HepG2 (cell line): ENCODE measurements around the gene PALM. TPM values are rescaled to one million over a fixed set of nuclear protein-coding genes. Genes with fewer than 3 reads are reported as not detected.
A peak's percentile ranks its signal among the peaks of the same experiment; 100 is the strongest.

Source experiments
- ATAD3A ChIP-seq: sonication (generic); formaldehyde crosslinking; IDR thresholded peaks from 2 replicates; pipeline ENCODE4 v1.4.0; 2020; ENCODE audit warnings: missing genetic modification reagents
- CAMTA2 ChIP-seq: sonication (generic); formaldehyde crosslinking; IDR thresholded peaks from 2 replicates; pipeline ENCODE4 v1.4.0; 2020; ENCODE audit warnings: mild to moderate bottlenecking, missing genetic modification reagents, borderline replicate concordance
- FOXA1 ChIP-seq, 2 experiments: fragments of 450-650 bp in 1 of 2; sonication (generic) in 1 of 2; formaldehyde crosslinking in 1 of 2; IDR thresholded peaks; 2 replicates each; pipeline versions ENCODE4 v1.4.0 to v1.6.1; 2016 to 2020; ENCODE audit warnings: missing genetic modification reagents in 1 of 2
- NFKBIZ ChIP-seq: IDR thresholded peaks from 2 replicates; pipeline ENCODE4 v1.6.1; 2018; ENCODE audit warnings: missing genetic modification reagents, missing compliant biosample characterization
- PCBP2 ChIP-seq: fragments of 200-400 bp; formaldehyde crosslinking; optimal IDR thresholded peaks from 2 replicates; pipeline ENCODE3; 2018; ENCODE audit warnings: low read length, low read depth; ENCODE audit not compliant: poor library complexity, severe bottlenecking
- PHB2 ChIP-seq: fragments of 450-650 bp; IDR thresholded peaks from 2 replicates; pipeline ENCODE4 v1.6.1; 2018; ENCODE audit not compliant: partially characterized antibody
- RXRA ChIP-seq: sonication (generic); formaldehyde crosslinking; IDR thresholded peaks from 2 replicates; pipeline ENCODE4 v1.5.1; 2020; ENCODE audit warnings: missing genetic modification reagents
- SMC3 ChIP-seq: IDR thresholded peaks from 2 replicates; pipeline ENCODE4 v1.6.1; 2011; ENCODE audit warnings: low read length, improper control_type of control experiment
- TCF7 ChIP-seq: sonication (generic); IDR thresholded peaks from 2 replicates; pipeline ENCODE4 v1.6.1; 2016; ENCODE audit warnings: antibody characterized with exemption, low read depth
- ZBTB21 ChIP-seq: sonication (generic); formaldehyde crosslinking; IDR thresholded peaks from 2 replicates; pipeline ENCODE4 v1.4.0; 2020; ENCODE audit warnings: missing genetic modification reagents
- ZMAT3 ChIP-seq: sonication (generic); formaldehyde crosslinking; conservative IDR thresholded peaks from 2 replicates; pipeline ENCODE4 v1.7.0; 2021; ENCODE audit warnings: missing genetic modification reagents
- ZNF235 ChIP-seq: sonication (generic); formaldehyde crosslinking; IDR thresholded peaks from 2 replicates; pipeline ENCODE4 v1.8.1; 2023; ENCODE audit warnings: mild to moderate bottlenecking, missing genetic modification reagents, borderline replicate concordance
- ZNF343 ChIP-seq: sonication (generic); formaldehyde crosslinking; IDR thresholded peaks from 2 replicates; pipeline ENCODE4 v1.4.0; 2020; ENCODE audit warnings: mild to moderate bottlenecking, missing genetic modification reagents
- ZNF552 ChIP-seq: sonication (generic); formaldehyde crosslinking; IDR thresholded peaks from 2 replicates; pipeline ENCODE4 v1.9.0; 2022; ENCODE audit warnings: missing genetic modification reagents, mild to moderate bottlenecking, borderline replicate concordance
- ZNF567 ChIP-seq: sonication (generic); formaldehyde crosslinking; IDR thresholded peaks from 2 replicates; pipeline ENCODE4 v1.8.1; 2023; ENCODE audit warnings: mild to moderate bottlenecking, missing genetic modification reagents, borderline replicate concordance
- ZNF724P ChIP-seq: sonication (generic); formaldehyde crosslinking; IDR thresholded peaks from 2 replicates; pipeline ENCODE4 v1.8.0; 2022; ENCODE audit warnings: missing genetic modification reagents, borderline replicate concordance
- ZNF782 ChIP-seq: sonication (generic); formaldehyde crosslinking; IDR thresholded peaks from 2 replicates; pipeline ENCODE4 v1.4.0; 2020; ENCODE audit warnings: missing genetic modification reagents, mild to moderate bottlenecking, borderline replicate concordance
- ZZZ3 ChIP-seq: sonication (generic); formaldehyde crosslinking; IDR thresholded peaks from 2 replicates; pipeline ENCODE4 v1.4.0; 2020; ENCODE audit warnings: missing genetic modification reagents, mild to moderate bottlenecking, borderline replicate concordance
- polyA plus RNA-seq, 8 experiments: library from polyadenylated mRNA; depleted of rRNA in 3 of 8; stranded (reverse) in 7 of 8; unstranded in 1 of 8; fragments of >200 nt; fragmentation: Illumina TruSeq in 4 of 8; extraction: Trizol in 4 of 8; gene quantifications; 2 replicates each; pipeline versions ENCODE4 v1.2.1 to v1.2.3, GENCODE V29; 2011 to 2016; ENCODE audit warnings: low read depth in 4 of 8, missing spikeins in 1 of 8, mixed read lengths in 1 of 8; ENCODE audit not compliant: insufficient read depth in 1 of 8
- total RNA-seq, 5 experiments: library from RNA; depleted of rRNA; stranded (reverse); fragments of >200 nt; fragmentation: Illumina TruSeq; extraction: Trizol; gene quantifications; 2 replicates each; pipeline ENCODE4 v1.2.3, GENCODE V29; 2016; ENCODE audit warnings: low read depth in 1 of 5
- TF ChIP-seq, protein P1 (sequence below): sonication (generic); formaldehyde crosslinking; IDR thresholded peaks from 2 replicates; pipeline ENCODE4 v1.4.0; 2020; ENCODE audit warnings: missing genetic modification reagents
- TF ChIP-seq, protein P2 (sequence below): IDR thresholded peaks from 2 replicates; pipeline ENCODE4 v1.6.1; 2016; ENCODE audit warnings: missing biosample characterization, missing genetic modification reagents, low read depth
- TF ChIP-seq, protein P3 (sequence below): sonication (generic); formaldehyde crosslinking; IDR thresholded peaks from 2 replicates; pipeline ENCODE4 v1.8.1; 2023; ENCODE audit warnings: missing genetic modification reagents, inconsistent platforms, borderline replicate concordance
- TF ChIP-seq, protein P4 (sequence below): IDR thresholded peaks from 2 replicates; pipeline ENCODE4 v1.6.1; 2016; ENCODE audit warnings: missing compliant biosample characterization, missing genetic modification reagents, borderline replicate concordance
- TF ChIP-seq, protein P5 (sequence below): sonication (generic); formaldehyde crosslinking; IDR thresholded peaks from 2 replicates; pipeline ENCODE4 v1.5.0; 2020; ENCODE audit warnings: missing genetic modification reagents

The PALM gene
- total and polyA plus RNA-seq, 2 of the 13 experiments (the other 11 are each of a cell fraction or from before 2014, with no cell fraction given): 4.0 to 9.7 TPM

DNA sequence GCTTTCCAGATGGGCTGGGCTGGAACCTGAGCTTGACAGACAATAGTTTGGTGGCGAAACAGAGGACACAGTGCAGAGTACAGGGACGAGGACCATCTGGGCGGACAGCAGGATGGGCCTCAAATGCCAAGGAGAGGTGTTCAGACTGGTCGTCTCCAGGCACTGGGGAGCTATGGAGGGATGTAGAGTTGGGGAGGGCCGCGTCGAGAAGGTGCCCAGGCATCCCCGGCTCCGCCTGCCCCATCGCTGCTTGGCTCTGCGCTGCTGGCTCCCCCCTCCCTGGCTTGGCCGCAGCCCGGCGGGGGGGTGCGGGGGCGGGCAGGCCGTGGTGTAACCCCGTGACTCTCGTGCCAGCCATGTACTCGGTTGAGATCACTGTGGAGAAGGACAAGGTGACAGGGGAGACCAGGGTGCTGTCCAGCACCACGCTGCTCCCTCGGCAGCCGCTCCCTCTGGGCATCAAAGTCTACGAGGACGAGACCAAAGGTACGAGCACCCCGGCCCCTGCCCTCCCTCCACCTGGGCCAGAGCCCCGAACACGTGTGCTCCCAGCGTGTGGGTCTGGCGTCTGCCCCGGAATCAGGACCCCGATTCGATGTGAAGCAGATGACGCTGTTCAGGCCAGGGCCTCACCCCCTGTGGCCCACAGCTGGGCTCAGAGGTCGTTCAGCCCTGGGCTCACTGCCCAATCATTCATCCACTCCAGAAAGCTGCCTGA, 31.4 kb downstream of the PALM start (continued):
- TF ChIP-seq ZMAT3 (CRISPR knock-in tag) (no peak), ZNF552 (CRISPR knock-in tag) (peak; percentile 80; the same call in 1 of the 2 replicates), ZBTB21 (CRISPR knock-in tag) (peak; percentile 32; the same call in 1 of the 2 replicates), PHB2 (no peak), ZNF235 (CRISPR knock-in tag) (0 out of 2 replicates have a peak, but pooled peaks have one; percentile 65), ZNF567 (CRISPR knock-in tag) (no peak), PCBP2 (no peak), RXRA (CRISPR knock-in tag) (peak; percentile 74), ATAD3A (CRISPR knock-in tag) (no peak), ZNF724P (CRISPR knock-in tag) (peak; percentile 90), TCF7 (no peak), ZZZ3 (CRISPR knock-in tag) (peak; percentile 87; the same call in 1 of the 2 replicates), ZNF782 (CRISPR knock-in tag) (0 out of 2 replicates have a peak, but pooled peaks have one; percentile 86), ZNF343 (CRISPR knock-in tag) (0 out of 2 replicates have a peak, but pooled peaks have one; percentile 50), SMC3 (no peak), CAMTA2 (CRISPR knock-in tag) (0 out of 2 replicates have a peak, but pooled peaks have one; percentile 28), NFKBIZ (CRISPR knock-in tag) (no peak), FOXA1 (IDR thresholded peaks at IDR 0.05) (no peak), FOXA1 (CRISPR knock-in tag; IDR thresholded peaks at IDR 0.05) (no peak)
- TF ChIP-seq, protein P1, sequence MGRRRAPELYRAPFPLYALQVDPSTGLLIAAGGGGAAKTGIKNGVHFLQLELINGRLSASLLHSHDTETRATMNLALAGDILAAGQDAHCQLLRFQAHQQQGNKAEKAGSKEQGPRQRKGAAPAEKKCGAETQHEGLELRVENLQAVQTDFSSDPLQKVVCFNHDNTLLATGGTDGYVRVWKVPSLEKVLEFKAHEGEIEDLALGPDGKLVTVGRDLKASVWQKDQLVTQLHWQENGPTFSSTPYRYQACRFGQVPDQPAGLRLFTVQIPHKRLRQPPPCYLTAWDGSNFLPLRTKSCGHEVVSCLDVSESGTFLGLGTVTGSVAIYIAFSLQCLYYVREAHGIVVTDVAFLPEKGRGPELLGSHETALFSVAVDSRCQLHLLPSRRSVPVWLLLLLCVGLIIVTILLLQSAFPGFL (CRISPR knock-in tag): no peak
- TF ChIP-seq, protein P2, sequence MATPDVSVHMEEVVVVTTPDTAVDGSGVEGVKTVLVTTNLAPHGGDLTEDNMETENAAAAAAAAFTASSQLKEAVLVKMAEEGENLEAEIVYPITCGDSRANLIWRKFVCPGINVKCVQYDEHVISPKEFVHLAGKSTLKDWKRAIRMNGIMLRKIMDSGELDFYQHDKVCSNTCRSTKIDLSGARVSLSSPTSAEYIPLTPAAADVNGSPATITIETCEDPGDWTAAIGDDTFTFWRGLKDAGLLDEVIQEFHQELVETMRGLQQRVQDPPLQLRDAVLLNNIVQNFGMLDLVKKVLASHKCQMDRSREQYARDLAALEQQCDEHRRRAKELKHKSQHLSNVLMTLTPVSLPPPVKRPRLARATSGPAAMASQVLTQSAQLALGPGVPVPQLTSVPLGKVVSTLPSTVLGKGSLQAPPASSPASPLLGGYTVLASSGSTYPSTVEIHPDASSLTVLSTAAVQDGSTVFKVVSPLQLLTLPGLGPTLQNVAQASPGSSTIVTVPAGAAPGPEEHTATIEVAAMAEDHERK (CRISPR knock-in tag): no peak
- TF ChIP-seq, protein P3, sequence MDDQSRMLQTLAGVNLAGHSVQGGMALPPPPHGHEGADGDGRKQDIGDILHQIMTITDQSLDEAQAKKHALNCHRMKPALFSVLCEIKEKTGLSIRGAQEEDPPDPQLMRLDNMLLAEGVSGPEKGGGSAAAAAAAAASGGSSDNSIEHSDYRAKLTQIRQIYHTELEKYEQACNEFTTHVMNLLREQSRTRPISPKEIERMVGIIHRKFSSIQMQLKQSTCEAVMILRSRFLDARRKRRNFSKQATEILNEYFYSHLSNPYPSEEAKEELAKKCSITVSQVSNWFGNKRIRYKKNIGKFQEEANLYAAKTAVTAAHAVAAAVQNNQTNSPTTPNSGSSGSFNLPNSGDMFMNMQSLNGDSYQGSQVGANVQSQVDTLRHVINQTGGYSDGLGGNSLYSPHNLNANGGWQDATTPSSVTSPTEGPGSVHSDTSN: no peak
- TF ChIP-seq, protein P4, sequence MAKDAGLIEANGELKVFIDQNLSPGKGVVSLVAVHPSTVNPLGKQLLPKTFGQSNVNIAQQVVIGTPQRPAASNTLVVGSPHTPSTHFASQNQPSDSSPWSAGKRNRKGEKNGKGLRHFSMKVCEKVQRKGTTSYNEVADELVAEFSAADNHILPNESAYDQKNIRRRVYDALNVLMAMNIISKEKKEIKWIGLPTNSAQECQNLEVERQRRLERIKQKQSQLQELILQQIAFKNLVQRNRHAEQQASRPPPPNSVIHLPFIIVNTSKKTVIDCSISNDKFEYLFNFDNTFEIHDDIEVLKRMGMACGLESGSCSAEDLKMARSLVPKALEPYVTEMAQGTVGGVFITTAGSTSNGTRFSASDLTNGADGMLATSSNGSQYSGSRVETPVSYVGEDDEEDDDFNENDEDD: peak; percentile 41; the same call in 1 of the 2 replicates
- TF ChIP-seq, protein P5, sequence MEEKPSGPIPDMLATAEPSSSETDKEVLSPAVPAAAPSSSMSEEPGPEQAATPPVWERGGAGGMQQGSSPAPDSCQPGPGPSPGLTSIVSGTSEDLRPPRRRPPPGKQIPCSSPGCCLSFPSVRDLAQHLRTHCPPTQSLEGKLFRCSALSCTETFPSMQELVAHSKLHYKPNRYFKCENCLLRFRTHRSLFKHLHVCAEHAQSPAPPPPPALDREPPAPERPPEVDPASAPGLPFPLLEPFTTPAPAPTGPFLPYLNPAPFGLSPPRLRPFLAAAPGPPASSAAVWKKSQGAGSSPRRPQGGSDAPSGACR (CRISPR knock-in tag): peak; percentile 93
